Endodermal cell (in vitro differentiated cells): ENCODE data around the gene SCTR. TPM values are rescaled to one million over a fixed set of nuclear protein-coding genes. Genes with fewer than 3 reads are reported as not detected.

ENCODE experiments used
- DNase-seq: peaks from one replicate; pipeline ENCODE4 v3.0.0-alpha.2; 2017
- H3K27ac ChIP-seq: 2 replicates; pipeline ENCODE4 v1.5.1; 2013; ENCODE audit warnings: mild to moderate bottlenecking, low read depth, low read length, moderate library complexity
- H3K27me3 ChIP-seq: 2 replicates; pipeline ENCODE4 v1.6.1; 2013; ENCODE audit warnings: mild to moderate bottlenecking, low read length, moderate library complexity; ENCODE audit not compliant: insufficient read depth, control insufficient read depth, poor library complexity, severe bottlenecking
- H3K36me3 ChIP-seq: 2 replicates; pipeline ENCODE4 v1.7.0; 2013; ENCODE audit warnings: mild to moderate bottlenecking, low read length, moderate library complexity; ENCODE audit not compliant: control insufficient read depth, insufficient read depth
- H3K4me1 ChIP-seq: one replicate; pipeline ENCODE4 v1.7.0; 2013; ENCODE audit warnings: low read length; ENCODE audit not compliant: control insufficient read depth, insufficient read depth
- H3K4me3 ChIP-seq: 2 replicates; pipeline ENCODE4 v1.5.1; 2013; ENCODE audit warnings: mild to moderate bottlenecking, low read length, moderate library complexity
- H3K9ac ChIP-seq: 2 replicates; pipeline ENCODE4 v1.6.1; 2013; ENCODE audit warnings: mild to moderate bottlenecking, low read length, moderate library complexity; ENCODE audit not compliant: poor library complexity, severe bottlenecking; ENCODE audit errors: extremely low read depth
- H3K9me3 ChIP-seq: 2 replicates; pipeline ENCODE4 v1.6.1; 2013; ENCODE audit warnings: mild to moderate bottlenecking, low read length, moderate library complexity; ENCODE audit not compliant: control insufficient read depth
- H3K27ac Mint-ChIP-seq: 2 replicates; pipeline ENCODE4 v1.8.0; 2020; ENCODE audit warnings: mixed read lengths
- H3K27me3 Mint-ChIP-seq: 2 replicates; pipeline ENCODE4 v1.8.0; 2021; ENCODE audit warnings: mild to moderate bottlenecking, mixed read lengths; ENCODE audit not compliant: insufficient read depth
- H3K36me3 Mint-ChIP-seq: 2 replicates; pipeline ENCODE4 v1.8.0; 2020; ENCODE audit warnings: low read depth, mixed read lengths
- H3K4me1 Mint-ChIP-seq: 2 replicates; pipeline ENCODE4 v1.8.0; 2020; ENCODE audit warnings: mixed read lengths
- H3K4me3 Mint-ChIP-seq: 2 replicates; pipeline ENCODE4 v1.8.0; 2020; ENCODE audit warnings: mild to moderate bottlenecking, moderate library complexity, mixed read lengths
- H3K9me3 Mint-ChIP-seq: 2 replicates; pipeline ENCODE4 v1.8.0; 2020; ENCODE audit warnings: mild to moderate bottlenecking, mixed read lengths
- CTCF ChIP-seq: fragments of 200-600 bp; sonication (generic); conservative IDR thresholded peaks from 2 replicates; pipeline ENCODE4 v1.5.0; 2021; ENCODE audit warnings: antibody characterized with exemption, mild to moderate bottlenecking
- WGBS, 2 experiments: methylation state at CpG; one replicate each; pipeline versions ENCODE4 v1.1.5 to v1.1.7; 2013; ENCODE audit warnings: missing lambda C conversion rate in 2 of 2, mixed read lengths in 1 of 2; ENCODE audit not compliant: insufficient coverage in 1 of 2, insufficient read length in 1 of 2; 5-methylcytosine and 5-hydroxymethylcytosine counted together
- total RNA-seq, 2 donors: library from RNA; stranded (reverse); fragmentation: NEBNext Ultra II Directional in 1 of 2; extraction: Animal tissue kit (Norgen Biotek cat#: 25700) in 1 of 2; gene quantifications; 2 replicates in 1 of 2; 3 replicates in 1 of 2; pipeline ENCODE4 v1.2.1, GENCODE V29; 2021

SCTR gene
- total RNA-seq, 2 donors from 2014 or later: 0.20 to 0.49 TPM

- Mint-ChIP-seq H3K27ac (no peak overlapping the region), H3K36me3 (peaks cover 13% of the 10 kb centered on the region)
Measured at GRCh38 chr2:119421304-119421703, 103.0 kb downstream of the SCTR start.

GRCh38 chr2:119419803-119420508, 104.3 kb downstream of the SCTR start:
- H3K9me3 Mint-ChIP-seq: peaks cover 31% of the 10 kb centered on the region
- Histone ChIP-seq H3K36me3 (no peaks in the 10 kb centered on the region), H3K27me3 (no peaks in the 10 kb centered on the region), H3K9me3 (peaks cover 53% of the 10 kb centered on the region), H3K4me1 (peaks cover 3% of the 10 kb centered on the region), H3K27ac (no peak overlapping the region), H3K9ac (no peak overlapping the region), H3K4me3 (peak overlapping the region; percentile 55)
- no peak overlapping the region for H3K27ac Mint-ChIP-seq
- no peak overlapping the region for H3K4me3 Mint-ChIP-seq
- no peaks in the 10 kb centered on the region for H3K27me3 Mint-ChIP-seq
- no peak for TF ChIP-seq CTCF
- no peak for DNase-seq
- WGBS, 2 experiments: 88 to 94% methylated on average over 1 of the region's 1 CpG
- H3K4me1 Mint-ChIP-seq: peaks cover 2% of the 10 kb centered on the region
- H3K36me3 Mint-ChIP-seq: peaks cover 13% of the 10 kb centered on the region

More at GRCh38 chr2:119421304-119421703, 103.0 kb downstream of the SCTR start:
- no peak overlapping the region for H3K9ac ChIP-seq
- no peaks in the 10 kb centered on the region for H3K36me3 ChIP-seq
- Mint-ChIP-seq H3K27me3 (no peaks in the 10 kb centered on the region), H3K4me1 (peaks cover 13% of the 10 kb centered on the region), H3K9me3 (peaks cover 31% of the 10 kb centered on the region), H3K4me3 (no peak overlapping the region)
- DNase-seq: no peak
- WGBS, 2 experiments: 92 to 100% methylated on average over 1 of the region's 1 CpG
- peaks cover 53% of the 10 kb centered on the region for H3K9me3 ChIP-seq
- H3K27me3 ChIP-seq: no peaks in the 10 kb centered on the region
- H3K27ac ChIP-seq: no peak overlapping the region
- H3K4me1 ChIP-seq: peaks cover 3% of the 10 kb centered on the region
- peak overlapping the region; percentile 55 for H3K4me3 ChIP-seq
- no peak for TF ChIP-seq CTCF

- 86 to 96% methylated on average over 1 of the region's 1 CpG for WGBS, 2 experiments
- peaks cover 59% of the 10 kb centered on the region for H3K9me3 ChIP-seq
- TF ChIP-seq CTCF: no peak
- H3K9ac ChIP-seq: no peak overlapping the region
- H3K4me3 ChIP-seq: no peak overlapping the region
- H3K36me3 Mint-ChIP-seq: peaks cover 13% of the 10 kb centered on the region
- H3K4me3 Mint-ChIP-seq: no peak overlapping the region
- H3K27ac ChIP-seq: no peak overlapping the region
- H3K27me3 ChIP-seq: no peaks in the 10 kb centered on the region
- peaks cover 3% of the 10 kb centered on the region for H3K4me1 ChIP-seq
- H3K27ac Mint-ChIP-seq: no peak overlapping the region
- H3K4me1 Mint-ChIP-seq: no peaks in the 10 kb centered on the region
- no peak for DNase-seq
- no peaks in the 10 kb centered on the region for H3K36me3 ChIP-seq
- H3K27me3 Mint-ChIP-seq: no peaks in the 10 kb centered on the region
- H3K9me3 Mint-ChIP-seq: peaks cover 37% of the 10 kb centered on the region
Measured at GRCh38 chr2:119419065-119419464, 105.2 kb downstream of the SCTR start.
